Kidney (tissue), 14 donors: Measurements from ENCODE around the gene PIKFYVE. TPM values are rescaled to one million over a fixed set of nuclear protein-coding genes. Genes with fewer than 3 reads are reported as not detected.

Source experiments
- DNase-seq, 5 donors: peaks; one replicate each; pipeline ENCODE4 v3.0.0-alpha.2; 2013 to 2020
- FAIRE-seq: peaks from 2 replicates; lab custom pipeline; 2012; peaks lifted over from hg19 to GRCh38; lab: Jason Lieb, UNC
- H3K27ac ChIP-seq, 2 donors: one replicate each; pipeline ENCODE4 v1.7.0; 2013; ENCODE audit warnings: low read depth in 2 of 2, low read length in 2 of 2, inconsistent platforms in 1 of 2
- H3K27me3 ChIP-seq: one replicate; pipeline ENCODE4 v1.7.1; 2013; ENCODE audit warnings: low read length, inconsistent platforms; ENCODE audit not compliant: control insufficient read depth, insufficient read depth
- H3K36me3 ChIP-seq, 3 donors: one replicate each; pipeline versions ENCODE4 v1.7.0 to v1.7.1; 2013; ENCODE audit warnings: low read length in 3 of 3, control low read depth in 1 of 3, inconsistent platforms in 1 of 3; ENCODE audit not compliant: insufficient read depth in 3 of 3, control insufficient read depth in 2 of 3
- H3K4me1 ChIP-seq, 3 donors: one replicate each; pipeline versions ENCODE4 v1.7.0 to v1.7.1; 2013; ENCODE audit warnings: low read length in 3 of 3, inconsistent platforms in 1 of 3, low read depth in 1 of 3; ENCODE audit not compliant: control insufficient read depth in 2 of 3, insufficient read depth in 2 of 3
- H3K4me3 ChIP-seq, 3 donors: one replicate each; pipeline versions ENCODE4 v1.7.0 to v1.8.1; 2013; ENCODE audit warnings: low read length in 3 of 3, control low read depth in 1 of 3, inconsistent platforms in 1 of 3
- H3K9ac ChIP-seq, 3 donors: one replicate each; pipeline versions ENCODE4 v1.7.0 to v1.7.1; 2013; ENCODE audit warnings: low read length in 3 of 3, control low read depth in 1 of 3, inconsistent platforms in 1 of 3
- H3K9me3 ChIP-seq, 3 donors: one replicate each; pipeline versions ENCODE4 v1.7.0 to v1.7.1; 2013; ENCODE audit warnings: low read length in 3 of 3, control low read depth in 1 of 3, inconsistent platforms in 1 of 3; ENCODE audit not compliant: control insufficient read depth in 2 of 3, insufficient read depth in 1 of 3
- intact Hi-C: fragments of 100-400 bp; cut with DNase I; formaldehyde crosslinking; loops from one replicate; pipeline ENCODE4 v1.11.1; 2022
- polyA plus RNA-seq: library from polyadenylated mRNA; stranded (reverse); fragments of 350-450 nt; fragmentation: Illumina TruSeq; extraction: RNeasy Lipid Tissue Mini Kit (QIAGEN cat#74804); gene quantifications from one replicate; pipeline ENCODE4 v1.2.3, GENCODE V29; 2014; ENCODE audit warnings: low read depth, low replicate concordance; ENCODE audit not compliant: insufficient read depth
- total RNA-seq: library from RNA; stranded (reverse); fragmentation: NEBNext Ultra II Directional; extraction: Animal tissue kit (Norgen Biotek cat#: 25700); gene quantifications from one replicate; pipeline ENCODE4 v1.2.1, GENCODE V29; 2021
- TF ChIP-seq, protein P1 (sequence below): IDR thresholded peaks from 3 replicates; pipeline ENCODE4 v1.5.1; 2012; ENCODE audit warnings: mild to moderate bottlenecking, moderate library complexity, borderline replicate concordance; ENCODE audit not compliant: insufficient read depth; ENCODE audit errors: extremely low read depth
- donor health status: control.
- donor health status: control.
- donor health status: control.
- donor health status: control.
- donor health status: control.
- donor health status: DM: yes; HTN: yes; CAD: no.
- donor health status: Normal renal cell carcinoma (clear cell type).

Gene PIKFYVE
- total and polyA plus RNA-seq, 2 donors from 2014 or later = 3.4 to 31.5 TPM

DNA sequence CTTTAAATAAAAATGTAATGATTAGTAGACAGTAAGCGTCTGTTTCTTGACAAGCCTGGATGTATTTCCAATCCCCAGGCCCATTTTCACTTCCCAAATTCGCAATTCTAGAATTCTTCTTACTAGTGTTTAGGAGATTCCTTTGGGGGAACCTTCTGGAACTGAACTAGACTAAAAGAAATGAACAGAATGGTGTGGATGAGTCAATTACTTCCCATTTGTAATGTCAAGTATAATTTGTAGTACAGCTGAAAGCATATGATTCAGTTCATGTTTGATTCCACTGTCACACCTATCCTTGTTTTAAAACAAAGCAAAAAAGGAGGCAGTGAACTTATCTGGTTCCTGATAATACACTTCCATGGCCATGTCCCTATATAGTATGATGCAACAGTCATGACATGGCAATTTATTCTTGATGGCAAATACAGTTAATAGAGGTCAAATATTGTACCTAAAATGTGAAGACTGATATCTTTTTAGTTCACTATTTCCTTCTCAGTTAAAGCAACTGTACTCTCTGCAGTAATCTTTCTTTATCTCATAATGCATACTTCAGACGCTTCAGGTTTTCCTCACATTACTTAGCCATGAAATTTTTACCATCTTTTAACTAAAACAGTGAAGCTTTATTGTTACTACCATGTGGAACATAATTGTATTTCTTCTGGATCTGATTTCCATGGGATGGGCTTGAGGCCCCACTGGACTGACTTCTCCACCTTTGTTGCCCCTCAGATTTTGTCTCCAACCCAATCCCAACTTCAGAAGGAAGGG, 13.2 kb upstream of the PIKFYVE start:
- TF ChIP-seq, protein P1, sequence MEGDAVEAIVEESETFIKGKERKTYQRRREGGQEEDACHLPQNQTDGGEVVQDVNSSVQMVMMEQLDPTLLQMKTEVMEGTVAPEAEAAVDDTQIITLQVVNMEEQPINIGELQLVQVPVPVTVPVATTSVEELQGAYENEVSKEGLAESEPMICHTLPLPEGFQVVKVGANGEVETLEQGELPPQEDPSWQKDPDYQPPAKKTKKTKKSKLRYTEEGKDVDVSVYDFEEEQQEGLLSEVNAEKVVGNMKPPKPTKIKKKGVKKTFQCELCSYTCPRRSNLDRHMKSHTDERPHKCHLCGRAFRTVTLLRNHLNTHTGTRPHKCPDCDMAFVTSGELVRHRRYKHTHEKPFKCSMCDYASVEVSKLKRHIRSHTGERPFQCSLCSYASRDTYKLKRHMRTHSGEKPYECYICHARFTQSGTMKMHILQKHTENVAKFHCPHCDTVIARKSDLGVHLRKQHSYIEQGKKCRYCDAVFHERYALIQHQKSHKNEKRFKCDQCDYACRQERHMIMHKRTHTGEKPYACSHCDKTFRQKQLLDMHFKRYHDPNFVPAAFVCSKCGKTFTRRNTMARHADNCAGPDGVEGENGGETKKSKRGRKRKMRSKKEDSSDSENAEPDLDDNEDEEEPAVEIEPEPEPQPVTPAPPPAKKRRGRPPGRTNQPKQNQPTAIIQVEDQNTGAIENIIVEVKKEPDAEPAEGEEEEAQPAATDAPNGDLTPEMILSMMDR = no peak
- FAIRE-seq = no peak
- Histone ChIP-seq H3K9ac (peak overlapping the region in 1 of 3 donors; percentile 73), H3K36me3 (peaks cover 4 to 26% (median 9%) of the 10 kb centered on the region in 3 donors), H3K4me1 (peaks cover 3 to 14% (median 4%) of the 10 kb centered on the region in 3 donors), H3K27me3 (no peaks in the 10 kb centered on the region), H3K9me3 (no peaks in the 10 kb centered on the region), H3K27ac (peak overlapping the region; percentile 41 to 83), H3K4me3 (peak overlapping the region in 2 of 3 donors; percentile 93 to 99)
- intact Hi-C loops = no loop called here
- no peak for DNase-seq

DNA sequence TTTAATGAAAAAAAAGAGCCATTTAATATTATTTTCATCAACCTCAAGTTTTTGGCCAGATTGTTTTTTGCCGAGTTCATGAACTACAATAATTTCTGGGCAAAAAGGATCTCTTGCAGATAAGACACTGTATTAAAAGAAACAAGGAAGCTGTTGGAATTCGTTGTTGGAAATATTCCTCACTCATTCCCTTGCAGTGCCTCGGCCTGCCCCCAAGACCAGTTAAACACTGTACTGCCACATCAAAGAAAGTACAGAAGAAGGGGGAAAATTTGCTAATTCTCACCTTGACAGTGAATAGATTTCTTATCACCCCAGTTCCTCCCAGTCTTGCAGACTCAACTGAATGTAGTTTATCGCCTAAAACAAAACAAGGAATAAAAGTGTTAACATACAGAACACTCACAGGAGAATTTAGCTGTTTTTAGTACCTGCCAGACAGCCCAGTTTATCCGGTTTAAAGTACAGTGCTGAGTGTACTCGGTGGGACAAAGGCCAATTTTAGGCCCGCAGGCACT, 12.4 kb upstream of the PIKFYVE start:
- TF ChIP-seq, protein P1 = no peak
- H3K27me3 ChIP-seq = no peaks in the 10 kb centered on the region
- intact Hi-C loops = no loop called here
- H3K36me3 ChIP-seq = peaks cover 0 to 19% (median 6%) of the 10 kb centered on the region in 3 donors
- peak overlapping the region; percentile 93 to 99 (median 97) for H3K4me3 ChIP-seq
- DNase-seq = no peak
- H3K9ac ChIP-seq = peak overlapping the region in 2 of 3 donors; percentile 41 to 73
- H3K9me3 ChIP-seq = no peaks in the 10 kb centered on the region
- no peak for FAIRE-seq
- H3K27ac ChIP-seq = peak overlapping the region; percentile 71 to 83
- H3K4me1 ChIP-seq = peaks cover 3 to 14% (median 4%) of the 10 kb centered on the region in 3 donors

DNA sequence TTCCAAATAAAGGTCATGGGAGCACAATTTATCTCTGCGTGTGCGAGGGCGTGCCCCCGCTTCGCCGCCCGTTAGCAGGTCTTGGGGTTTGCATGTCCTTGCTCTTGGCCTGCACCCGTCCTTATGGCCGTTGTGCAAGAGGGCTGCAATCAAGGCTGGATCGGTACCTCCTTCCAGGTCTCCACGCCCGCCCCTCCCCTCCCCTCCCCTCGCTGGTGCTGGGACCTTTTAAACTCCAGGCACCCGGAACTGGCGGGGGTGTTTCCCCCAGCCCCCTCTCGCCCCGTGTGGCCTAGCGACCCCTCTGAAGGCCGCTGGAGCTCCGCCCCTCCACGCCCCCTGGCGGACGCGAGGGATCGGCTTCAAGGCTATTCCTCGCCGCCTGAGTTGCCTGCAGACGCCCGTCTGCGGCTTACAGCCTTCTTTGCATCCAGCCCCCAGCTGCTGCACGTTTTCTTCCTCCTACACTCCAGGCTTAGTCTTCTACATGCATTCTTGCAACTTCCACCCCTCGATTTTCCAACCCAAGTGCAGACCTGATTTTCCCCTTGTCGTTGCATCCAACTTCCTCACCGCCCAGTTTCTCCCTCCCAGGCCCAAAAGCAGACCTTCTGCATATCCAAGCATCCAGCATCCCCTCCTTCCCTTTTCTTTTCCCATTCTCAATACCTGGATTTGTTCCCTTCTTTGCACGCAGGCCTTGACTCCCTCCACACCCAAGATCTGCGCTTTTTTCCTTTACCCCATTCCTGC, 11.8 kb upstream of the PIKFYVE start:
- TF ChIP-seq, protein P1 = peak; percentile 75
- FAIRE-seq (no peak), DNase-seq (peak; percentile 90 to 94 (median 93))
- Histone ChIP-seq H3K4me1 (peaks cover 3 to 14% (median 4%) of the 10 kb centered on the region in 3 donors), H3K4me3 (peak overlapping the region; percentile 93 to 99 (median 97)), H3K9ac (peak overlapping the region; percentile 73 to 96 (median 75)), H3K9me3 (no peaks in the 10 kb centered on the region), H3K27me3 (no peaks in the 10 kb centered on the region), H3K27ac (peak overlapping the region; percentile 71 to 83), H3K36me3 (peaks cover 0 to 19% (median 6%) of the 10 kb centered on the region in 3 donors)
- intact Hi-C loops = no loop called here
